Raji (cell line): ENCODE data around the gene CDKAL1.

Experiments
- POLR2A ChIP-seq: IDR thresholded peaks from 2 replicates; pipeline ENCODE4 v1.6.1; 2011; ENCODE audit warnings: low read depth, low read length, control low read depth; ENCODE audit not compliant: insufficient read depth

Gene CDKAL1

DNA sequence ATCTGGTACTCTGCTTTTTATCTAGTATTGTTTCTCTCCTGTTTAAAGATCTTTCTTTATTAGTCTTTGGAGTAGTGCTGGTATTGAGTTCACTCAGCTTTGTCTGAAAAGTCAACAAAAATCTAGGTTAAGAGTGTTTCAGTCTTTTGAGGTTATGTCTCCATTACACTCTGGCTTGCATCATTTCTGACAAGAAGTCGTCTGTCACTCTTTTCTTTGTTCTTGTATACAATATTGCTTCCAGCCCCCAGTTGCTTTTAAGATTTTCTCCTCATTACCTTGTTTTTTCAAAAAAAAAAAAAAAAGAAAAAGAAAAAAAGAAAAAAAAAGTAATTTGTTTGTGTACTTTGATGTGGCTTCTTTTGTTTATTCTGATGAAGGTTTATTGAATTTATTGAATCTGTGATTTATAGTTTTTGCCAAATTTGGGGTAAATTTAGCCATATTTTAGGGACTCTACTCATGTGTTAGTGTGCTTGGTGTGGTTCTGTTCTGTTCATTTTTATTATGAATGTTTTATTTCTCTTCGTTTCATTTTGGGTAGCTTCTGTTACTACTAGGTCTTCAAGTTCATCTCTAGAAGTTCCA lies 408.9 kb downstream of the CDKAL1 start:
- TF ChIP-seq POLR2A: no peak

GRCh38 chr6:20943922-20944321 lies 409.7 kb downstream of the CDKAL1 start:
- TF ChIP-seq POLR2A: no peak

DNA sequence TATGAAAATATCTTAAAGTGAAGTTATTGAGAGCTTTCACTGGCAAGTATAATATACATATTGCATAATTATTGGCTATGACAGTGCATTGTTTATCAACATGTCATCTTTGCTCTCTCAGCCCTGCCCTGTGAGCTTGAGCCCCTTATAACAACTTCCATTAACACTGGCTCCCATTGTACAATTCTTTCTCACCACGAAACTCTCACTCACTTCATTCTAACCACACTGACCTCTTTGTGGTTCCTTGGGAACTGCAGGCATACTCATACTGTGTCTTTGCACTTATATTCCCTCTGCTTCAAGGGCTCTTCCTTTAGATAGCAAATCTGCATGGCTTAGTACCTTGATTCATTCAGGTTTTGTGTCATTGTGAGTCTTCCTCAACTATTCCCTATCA lies 411.8 kb downstream of the CDKAL1 start:
- TF ChIP-seq POLR2A: no peak

GRCh38 chr6:20946890-20947289 lies 412.6 kb downstream of the CDKAL1 start:
- TF ChIP-seq POLR2A: no peak

- no peak for TF ChIP-seq POLR2A
Measured at GRCh38 chr6:20947977-20948376, 413.7 kb downstream of the CDKAL1 start.

GRCh38 chr6:20948556-20948955 lies 414.3 kb downstream of the CDKAL1 start:
- no peak for TF ChIP-seq POLR2A

- no peak for TF ChIP-seq POLR2A
Measured at GRCh38 chr6:20949138-20949537, 414.9 kb downstream of the CDKAL1 start.

- no peak for TF ChIP-seq POLR2A
Measured at GRCh38 chr6:20952699-20953474, 418.6 kb downstream of the CDKAL1 start.

DNA sequence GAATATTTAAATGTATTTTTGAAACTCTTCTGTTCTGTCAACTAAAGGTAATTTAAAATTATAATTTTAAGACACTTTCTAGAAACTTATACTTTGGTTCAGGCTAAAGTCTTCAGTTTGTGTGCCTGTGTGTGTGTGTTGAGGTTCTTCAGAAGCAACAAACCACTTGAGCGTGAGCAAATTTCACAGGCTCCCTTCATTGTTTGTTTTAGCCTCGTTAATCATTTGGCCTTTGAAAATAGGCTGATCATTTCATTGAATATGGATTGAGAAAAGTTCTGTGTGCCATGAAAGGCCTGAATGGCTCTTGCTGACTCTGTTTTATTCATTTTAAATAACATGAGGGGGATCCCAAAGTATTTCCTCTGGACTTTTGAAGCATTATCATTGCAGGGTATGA lies 420.1 kb downstream of the CDKAL1 start:
- no peak for TF ChIP-seq POLR2A

DNA sequence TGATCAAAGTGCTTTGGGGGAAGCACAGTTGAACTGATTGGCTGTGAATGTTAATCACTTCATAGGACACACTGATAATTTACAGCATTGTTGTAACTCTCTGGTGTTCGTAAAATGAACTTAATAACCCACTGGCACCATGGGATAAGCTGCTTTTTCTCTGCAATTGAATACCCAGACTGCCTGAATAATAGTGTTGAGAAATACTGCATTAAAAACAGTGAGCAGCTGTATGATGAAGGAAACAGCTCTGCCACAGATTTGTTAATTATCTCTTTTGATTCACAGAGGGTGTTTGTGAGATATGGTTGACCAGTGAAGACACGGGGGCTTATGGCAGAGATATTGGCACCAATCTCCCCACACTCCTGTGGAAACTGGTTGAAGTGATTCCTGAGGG lies 420.9 kb downstream of the CDKAL1 start:
- no peak for TF ChIP-seq POLR2A

DNA sequence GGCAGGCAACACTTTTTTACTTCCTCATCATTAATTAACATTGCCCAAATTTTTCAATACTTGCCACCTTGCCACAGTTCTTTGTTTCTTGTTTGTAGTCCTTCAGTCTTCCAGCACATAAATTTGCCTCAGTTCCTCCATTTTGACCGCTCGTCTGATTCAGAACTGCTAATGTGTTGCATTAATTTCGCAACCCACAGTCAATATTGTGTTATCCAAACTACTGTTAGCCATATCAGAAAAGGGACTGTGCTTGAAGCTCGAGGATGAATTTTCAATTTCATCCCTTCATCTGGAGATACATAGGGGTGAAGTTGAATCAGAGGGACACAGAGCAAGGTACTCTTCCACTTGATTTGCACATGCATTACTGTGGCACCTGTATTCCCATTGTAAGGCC lies 421.5 kb downstream of the CDKAL1 start:
- no peak for TF ChIP-seq POLR2A

- TF ChIP-seq POLR2A: no peak
Measured at GRCh38 chr6:20960067-20960466, 425.8 kb downstream of the CDKAL1 start.

GRCh38 chr6:20965276-20965675 lies 431.0 kb downstream of the CDKAL1 start:
- no peak for TF ChIP-seq POLR2A

- no peak for TF ChIP-seq POLR2A
Measured at GRCh38 chr6:20965915-20966314, 431.7 kb downstream of the CDKAL1 start.

- TF ChIP-seq POLR2A: no peak
Measured at GRCh38 chr6:20969551-20969950, 435.3 kb downstream of the CDKAL1 start.

GRCh38 chr6:20976391-20976918 lies 442.2 kb downstream of the CDKAL1 start:
- TF ChIP-seq POLR2A: no peak

DNA sequence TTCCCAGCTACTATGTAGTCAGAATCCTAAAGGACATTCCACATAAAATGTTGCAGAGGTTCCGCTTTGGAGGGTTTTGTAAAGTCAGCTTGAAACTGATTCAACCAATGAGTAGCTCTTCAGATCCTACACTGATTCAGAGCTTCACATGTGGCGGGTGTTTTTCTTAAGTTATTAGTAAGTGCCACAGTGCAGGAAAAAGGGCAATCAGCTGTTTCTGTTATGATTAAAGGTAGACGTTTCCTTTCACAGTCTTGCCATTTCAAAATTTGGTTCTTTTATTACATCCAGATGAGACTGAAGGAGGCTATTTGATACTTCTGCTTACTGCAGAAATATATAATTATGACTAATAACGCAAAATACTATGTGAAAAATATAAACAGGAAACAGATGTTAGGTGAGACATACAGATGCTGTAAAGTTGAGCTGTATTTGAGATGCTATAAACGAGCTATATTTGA lies 443.9 kb downstream of the CDKAL1 start:
- no peak for TF ChIP-seq POLR2A

DNA sequence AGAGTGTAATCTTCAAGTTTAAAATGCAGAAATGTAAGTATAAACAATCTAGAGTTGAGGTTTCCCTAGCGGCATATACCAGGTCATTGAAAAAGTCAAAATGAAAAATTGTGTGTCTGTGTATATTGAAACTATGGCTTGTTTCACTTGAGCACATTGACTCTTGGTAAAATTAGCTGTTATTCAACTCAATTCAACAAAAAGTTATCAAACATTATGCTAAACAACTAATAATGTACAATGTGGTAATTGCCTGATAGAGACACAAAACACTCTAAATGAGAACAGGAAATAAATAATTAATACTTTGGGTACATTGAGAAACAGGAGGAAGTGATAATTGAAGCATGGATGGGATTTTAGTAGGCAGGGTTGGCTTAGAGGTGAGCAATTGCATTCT lies 444.8 kb downstream of the CDKAL1 start:
- no peak for TF ChIP-seq POLR2A
